ENCODE measurements around the gene CCDC54. TPM values are rescaled to one million over a fixed set of nuclear protein-coding genes. Genes with fewer than 3 reads are reported as not detected.

CCDC54 gene
- total RNA-seq, 1 experiment from 2014 or later: not detected

GRCh38 chr3:107409365-107409764 lies 32.1 kb downstream of the CCDC54 start:
- Mint-ChIP-seq H3K27ac (no peak overlapping the region), H3K9me3 (peaks cover 21% of the 10 kb centered on the region), H3K4me3 (no peak overlapping the region), H3K4me1 (no peaks in the 10 kb centered on the region), H3K36me3 (peaks cover 12% of the 10 kb centered on the region), H3K27me3 (ENCODE audit: low read depth) (no peaks in the 10 kb centered on the region)
- DNase-seq (ENCODE audit: low spot score): no peak
- no peak for TF ChIP-seq ZMAT4 (CRISPR knock-in tag; IDR thresholded peaks at IDR 0.05)
- TF ChIP-seq ATF2 (CRISPR knock-in tag; IDR thresholded peaks at IDR 0.05; ENCODE audit: borderline replicate concordance, low read depth): no peak
- TF ChIP-seq HMGA2 (CRISPR knock-in tag; IDR thresholded peaks at IDR 0.05): no peak
- no peak for TF ChIP-seq ZNF512 (CRISPR knock-in tag; IDR thresholded peaks at IDR 0.05; ENCODE audit: borderline replicate concordance)
- POLR2A ChIA-PET: no interaction called here
- no peak for ATAC-seq
- CTCF ChIA-PET: interaction anchor here (0.9 to 1.8 kb wide), 2 partner anchors 12 to 20 kb away, joined by 5 to 7 read pairs; no protein-coding TSS in a partner anchor

GRCh38 chr3:107410606-107411005 lies 33.4 kb downstream of the CCDC54 start:
- no peaks in the 10 kb centered on the region for H3K4me1 Mint-ChIP-seq
- ATAC-seq: no peak
- POLR2A ChIA-PET: no interaction called here
- H3K36me3 Mint-ChIP-seq: peaks cover 12% of the 10 kb centered on the region
- no peak overlapping the region for H3K4me3 Mint-ChIP-seq
- CTCF ChIA-PET: interaction anchor here (1.0 to 1.8 kb wide), 2 partner anchors 10 to 19 kb away, joined by 3 to 7 read pairs; no protein-coding TSS in a partner anchor
- H3K9me3 Mint-ChIP-seq: peaks cover 21% of the 10 kb centered on the region
- H3K27me3 Mint-ChIP-seq (ENCODE audit: low read depth): no peaks in the 10 kb centered on the region
- no peak for TF ChIP-seq USF1 (CRISPR knock-in tag; IDR thresholded peaks at IDR 0.05)
- TF ChIP-seq FOXP4 (CRISPR knock-in tag; IDR thresholded peaks at IDR 0.05): no peak
- TF ChIP-seq ATF3 (CRISPR knock-in tag; conservative IDR thresholded peaks at IDR 0.05): no peak
- TF ChIP-seq ZNF219 (CRISPR knock-in tag; IDR thresholded peaks at IDR 0.05; ENCODE audit: borderline replicate concordance): no peak
- TF ChIP-seq NR1H2 (CRISPR knock-in tag; IDR thresholded peaks at IDR 0.05): no peak
- no peak for TF ChIP-seq ZNF532 (CRISPR knock-in tag; IDR thresholded peaks at IDR 0.05; ENCODE audit: borderline replicate concordance)
- no peak for TF ChIP-seq ZNF263 (CRISPR knock-in tag; IDR thresholded peaks at IDR 0.05; ENCODE audit: low read depth)
- H3K27ac Mint-ChIP-seq: no peak overlapping the region
- no peak for DNase-seq (ENCODE audit: low spot score)
